Measurements from ENCODE around the gene ZNF431. TPM values are rescaled to one million over a fixed set of nuclear protein-coding genes. Genes with fewer than 3 reads are reported as not detected.

Gene ZNF431
- total and polyA plus RNA-seq, 9 of the 15 experiments (the other 6 are each of a cell fraction or from before 2014, with no cell fraction given): 3.3 to 24.8 (median 13.5) TPM

DNA sequence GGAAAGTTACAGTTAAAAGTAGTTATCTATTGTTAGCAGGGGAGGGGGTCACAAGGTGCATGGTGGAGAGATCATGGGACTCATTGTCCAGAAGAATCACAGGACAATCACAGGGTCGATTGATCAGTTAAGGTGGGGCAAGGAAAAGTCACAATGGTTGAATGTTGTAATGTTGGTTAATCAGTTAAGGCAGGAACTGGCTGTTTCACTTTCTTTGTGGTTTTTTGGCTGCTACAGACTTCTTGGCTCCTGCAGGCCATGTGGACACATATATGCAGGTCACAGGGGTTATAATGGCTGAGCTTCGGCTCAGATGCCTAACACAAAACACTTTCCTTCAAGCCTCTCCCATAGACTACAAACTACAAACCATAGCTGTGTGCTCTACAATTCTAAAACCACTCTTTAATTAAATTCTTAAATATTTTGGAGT lies 6.9 kb upstream of the ZNF431 start (continued):
- TF ChIP-seq ZNF184 (CRISPR knock-in tag; IDR thresholded peaks at IDR 0.05) (no peak), U2AF1 (optimal IDR thresholded peaks at IDR 0.05; ENCODE audit: low read depth, low read length) (no peak), DPF2 (IDR thresholded peaks at IDR 0.05) (peak; percentile 22; the same call in 1 of the 2 replicates), POLR2B (IDR thresholded peaks at IDR 0.05; ENCODE audit: low read depth, partially characterized antibody) (no peak), NR2C2 (CRISPR knock-in tag; IDR thresholded peaks at IDR 0.05) (no peak), NR2C2 (tag; IDR thresholded peaks at IDR 0.05) (peak; percentile 71; the same call in 1 of the 2 replicates), BRD9 (IDR thresholded peaks at IDR 0.05; ENCODE audit: low read depth, partially characterized antibody) (no peak), TEAD1 (CRISPR knock-in tag; IDR thresholded peaks at IDR 0.05) (0 out of 4 replicates have a peak, but pooled peaks of 1 of the 2 experiments have one; percentile 49), KLF16 (IDR thresholded peaks at IDR 0.05) (no peak), ZNF696 (CRISPR knock-in tag; conservative IDR thresholded peaks at IDR 0.05) (no peak), ZNF584 (CRISPR knock-in tag; IDR thresholded peaks at IDR 0.05; ENCODE audit: low read depth) (no peak), NFYB (IDR thresholded peaks at IDR 0.05; ENCODE audit: extremely low read depth, insufficient read length) (no peak), ZNF644 (tag; IDR thresholded peaks at IDR 0.05; ENCODE audit: low read depth) (0 out of 2 replicates have a peak, but pooled peaks have one; percentile 39), FOXK2 (conservative IDR thresholded peaks at IDR 0.05 in 1 of 2, IDR thresholded peaks at IDR 0.05 in 1 of 2; ENCODE audit: low read depth in 2 of 2) (no peak), ZNF140 (CRISPR knock-in tag; IDR thresholded peaks at IDR 0.05) (peak; percentile 90; the same call in 1 of the 2 replicates), ZNF24 (IDR thresholded peaks at IDR 0.05) (no peak), SREBF1 (IDR thresholded peaks at IDR 0.05; ENCODE audit: borderline replicate concordance, low read depth, low read length) (no peak), ZNF589 (CRISPR knock-in tag; IDR thresholded peaks at IDR 0.05; ENCODE audit: low read depth) (no peak)
- TF ChIP-seq, protein P1, sequence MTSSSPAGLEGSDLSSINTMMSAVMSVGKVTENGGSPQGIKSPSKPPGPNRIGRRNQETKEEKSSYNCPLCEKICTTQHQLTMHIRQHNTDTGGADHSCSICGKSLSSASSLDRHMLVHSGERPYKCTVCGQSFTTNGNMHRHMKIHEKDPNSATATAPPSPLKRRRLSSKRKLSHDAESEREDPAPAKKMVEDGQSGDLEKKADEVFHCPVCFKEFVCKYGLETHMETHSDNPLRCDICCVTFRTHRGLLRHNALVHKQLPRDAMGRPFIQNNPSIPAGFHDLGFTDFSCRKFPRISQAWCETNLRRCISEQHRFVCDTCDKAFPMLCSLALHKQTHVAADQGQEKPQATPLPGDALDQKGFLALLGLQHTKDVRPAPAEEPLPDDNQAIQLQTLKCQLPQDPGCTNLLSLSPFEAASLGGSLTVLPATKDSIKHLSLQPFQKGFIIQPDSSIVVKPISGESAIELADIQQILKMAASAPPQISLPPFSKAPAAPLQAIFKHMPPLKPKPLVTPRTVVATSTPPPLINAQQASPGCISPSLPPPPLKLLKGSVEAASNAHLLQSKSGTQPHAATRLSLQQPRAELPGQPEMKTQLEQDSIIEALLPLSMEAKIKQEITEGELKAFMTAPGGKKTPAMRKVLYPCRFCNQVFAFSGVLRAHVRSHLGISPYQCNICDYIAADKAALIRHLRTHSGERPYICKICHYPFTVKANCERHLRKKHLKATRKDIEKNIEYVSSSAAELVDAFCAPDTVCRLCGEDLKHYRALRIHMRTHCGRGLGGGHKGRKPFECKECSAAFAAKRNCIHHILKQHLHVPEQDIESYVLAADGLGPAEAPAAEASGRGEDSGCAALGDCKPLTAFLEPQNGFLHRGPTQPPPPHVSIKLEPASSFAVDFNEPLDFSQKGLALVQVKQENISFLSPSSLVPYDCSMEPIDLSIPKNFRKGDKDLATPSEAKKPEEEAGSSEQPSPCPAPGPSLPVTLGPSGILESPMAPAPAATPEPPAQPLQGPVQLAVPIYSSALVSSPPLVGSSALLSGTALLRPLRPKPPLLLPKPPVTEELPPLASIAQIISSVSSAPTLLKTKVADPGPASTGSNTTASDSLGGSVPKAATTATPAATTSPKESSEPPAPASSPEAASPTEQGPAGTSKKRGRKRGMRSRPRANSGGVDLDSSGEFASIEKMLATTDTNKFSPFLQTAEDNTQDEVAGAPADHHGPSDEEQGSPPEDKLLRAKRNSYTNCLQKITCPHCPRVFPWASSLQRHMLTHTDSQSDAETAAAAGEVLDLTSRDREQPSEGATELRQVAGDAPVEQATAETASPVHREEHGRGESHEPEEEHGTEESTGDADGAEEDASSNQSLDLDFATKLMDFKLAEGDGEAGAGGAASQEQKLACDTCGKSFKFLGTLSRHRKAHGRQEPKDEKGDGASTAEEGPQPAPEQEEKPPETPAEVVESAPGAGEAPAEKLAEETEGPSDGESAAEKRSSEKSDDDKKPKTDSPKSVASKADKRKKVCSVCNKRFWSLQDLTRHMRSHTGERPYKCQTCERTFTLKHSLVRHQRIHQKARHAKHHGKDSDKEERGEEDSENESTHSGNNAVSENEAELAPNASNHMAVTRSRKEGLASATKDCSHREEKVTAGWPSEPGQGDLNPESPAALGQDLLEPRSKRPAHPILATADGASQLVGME (CRISPR knock-in tag; IDR thresholded peaks at IDR 0.05): no peak
- TF ChIP-seq, protein P2, sequence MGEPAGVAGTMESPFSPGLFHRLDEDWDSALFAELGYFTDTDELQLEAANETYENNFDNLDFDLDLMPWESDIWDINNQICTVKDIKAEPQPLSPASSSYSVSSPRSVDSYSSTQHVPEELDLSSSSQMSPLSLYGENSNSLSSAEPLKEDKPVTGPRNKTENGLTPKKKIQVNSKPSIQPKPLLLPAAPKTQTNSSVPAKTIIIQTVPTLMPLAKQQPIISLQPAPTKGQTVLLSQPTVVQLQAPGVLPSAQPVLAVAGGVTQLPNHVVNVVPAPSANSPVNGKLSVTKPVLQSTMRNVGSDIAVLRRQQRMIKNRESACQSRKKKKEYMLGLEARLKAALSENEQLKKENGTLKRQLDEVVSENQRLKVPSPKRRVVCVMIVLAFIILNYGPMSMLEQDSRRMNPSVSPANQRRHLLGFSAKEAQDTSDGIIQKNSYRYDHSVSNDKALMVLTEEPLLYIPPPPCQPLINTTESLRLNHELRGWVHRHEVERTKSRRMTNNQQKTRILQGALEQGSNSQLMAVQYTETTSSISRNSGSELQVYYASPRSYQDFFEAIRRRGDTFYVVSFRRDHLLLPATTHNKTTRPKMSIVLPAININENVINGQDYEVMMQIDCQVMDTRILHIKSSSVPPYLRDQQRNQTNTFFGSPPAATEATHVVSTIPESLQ (CRISPR knock-in tag; IDR thresholded peaks at IDR 0.05): no peak
- TF ChIP-seq, protein P3, sequence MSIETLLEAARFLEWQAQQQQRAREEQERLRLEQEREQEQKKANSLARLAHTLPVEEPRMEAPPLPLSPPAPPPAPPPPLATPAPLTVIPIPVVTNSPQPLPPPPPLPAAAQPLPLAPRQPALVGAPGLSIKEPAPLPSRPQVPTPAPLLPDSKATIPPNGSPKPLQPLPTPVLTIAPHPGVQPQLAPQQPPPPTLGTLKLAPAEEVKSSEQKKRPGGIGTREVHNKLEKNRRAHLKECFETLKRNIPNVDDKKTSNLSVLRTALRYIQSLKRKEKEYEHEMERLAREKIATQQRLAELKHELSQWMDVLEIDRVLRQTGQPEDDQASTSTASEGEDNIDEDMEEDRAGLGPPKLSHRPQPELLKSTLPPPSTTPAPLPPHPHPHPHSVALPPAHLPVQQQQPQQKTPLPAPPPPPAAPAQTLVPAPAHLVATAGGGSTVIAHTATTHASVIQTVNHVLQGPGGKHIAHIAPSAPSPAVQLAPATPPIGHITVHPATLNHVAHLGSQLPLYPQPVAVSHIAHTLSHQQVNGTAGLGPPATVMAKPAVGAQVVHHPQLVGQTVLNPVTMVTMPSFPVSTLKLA (conservative IDR thresholded peaks at IDR 0.05): no peak
